Measurements from ENCODE around the gene TPRG1. TPM values are rescaled to one million over a fixed set of nuclear protein-coding genes. Genes with fewer than 3 reads are reported as not detected.
A peak's percentile ranks its signal among the peaks of the same experiment; 100 is the strongest.

Gene TPRG1
- polyA plus RNA-seq, 1 donor (not counting 4 experiments of a cell fraction or from before 2014, with no cell fraction given) = 1.5 TPM

- FAIRE-seq (peak; percentile 90), DNase-seq (ENCODE audit: low read depth, low spot score) (no peak)
These were observed 144.7 kb downstream of the TPRG1 start for GRCh38 chr3:189316296-189317019.

GRCh38 chr3:189317911-189318310, 146.1 kb downstream of the TPRG1 start:
- DNase-seq (ENCODE audit: low read depth, low spot score) (no peak), FAIRE-seq (no peak)
- no peak overlapping the region for H2AFZ ChIP-seq (ENCODE audit: control insufficient read depth, low read length)
- no peaks in the 10 kb centered on the region for H4K20me1 ChIP-seq (ENCODE audit: control insufficient read depth, extremely low read depth, insufficient read depth, low read length)
- no peak overlapping the region for H3K4me2 ChIP-seq (ENCODE audit: control insufficient read depth, extremely low read depth, insufficient read depth, low read depth, low read length)
- H3K27me3 ChIP-seq (ENCODE audit: control insufficient read depth, extremely low read depth, insufficient read depth, low read length) = no peaks in the 10 kb centered on the region
- no peak overlapping the region for H3K27ac ChIP-seq (ENCODE audit: control insufficient read depth, insufficient read depth, low read length)
- H3K9me3 ChIP-seq (ENCODE audit: control insufficient read depth, low read depth, low read length) = no peaks in the 10 kb centered on the region
- dilution Hi-C loops (cut with MboI; ENCODE audit: extremely low pct_ligation_motif_present, low sequenced_read_pairs) = no loop called here
- H3K4me1 ChIP-seq (ENCODE audit: control insufficient read depth, extremely low read depth, insufficient read depth, low read length) = peaks cover 24% of the 10 kb centered on the region
- TF ChIP-seq CTCF (optimal IDR thresholded peaks at IDR 0.05 in 1 of 3, IDR thresholded peaks at IDR 0.05 in 1 of 3, conservative IDR thresholded peaks at IDR 0.05 in 1 of 3; ENCODE audit: extremely low read depth in 1 of 3, insufficient read depth in 2 of 3, low read length in 3 of 3) (no peak), EZH2 (IDR thresholded peaks at IDR 0.05; ENCODE audit: low read length) (no peak)
- H3K4me3 ChIP-seq (ENCODE audit: control insufficient read depth in 2 of 3, extremely low read depth in 1 of 3, insufficient read depth in 2 of 3, low read depth in 1 of 3, low read length in 3 of 3) = no peak overlapping the region
- no peaks in the 10 kb centered on the region for H3K36me3 ChIP-seq (ENCODE audit: control insufficient read depth in 2 of 2, extremely low read depth in 1 of 2, insufficient read depth in 2 of 2, low read length in 2 of 2)
- no peaks in the 10 kb centered on the region for H3K79me2 ChIP-seq (ENCODE audit: control insufficient read depth, insufficient read depth, low read length)
- H3K9me1 ChIP-seq (ENCODE audit: control insufficient read depth, extremely low read depth, insufficient read depth, low read length) = no peaks in the 10 kb centered on the region
- no peak overlapping the region for H3K9ac ChIP-seq (ENCODE audit: control insufficient read depth, extremely low read depth, insufficient read depth, low read length)

More at GRCh38 chr3:189316296-189317019, 144.7 kb downstream of the TPRG1 start:
- peak overlapping the region; percentile 4 for H3K27ac ChIP-seq (ENCODE audit: control insufficient read depth, insufficient read depth, low read length)
- H3K9ac ChIP-seq (ENCODE audit: control insufficient read depth, extremely low read depth, insufficient read depth, low read length) = peak overlapping the region; percentile 6
- H2AFZ ChIP-seq (ENCODE audit: control insufficient read depth, low read length) = peak overlapping the region; percentile 19
- dilution Hi-C loops (cut with MboI; ENCODE audit: extremely low pct_ligation_motif_present, low sequenced_read_pairs) = no loop called here
- peaks cover 24% of the 10 kb centered on the region for H3K4me1 ChIP-seq (ENCODE audit: control insufficient read depth, extremely low read depth, insufficient read depth, low read length)
- no peak overlapping the region for H3K4me3 ChIP-seq (ENCODE audit: control insufficient read depth in 2 of 3, extremely low read depth in 1 of 3, insufficient read depth in 2 of 3, low read depth in 1 of 3, low read length in 3 of 3)
- H3K9me1 ChIP-seq (ENCODE audit: control insufficient read depth, extremely low read depth, insufficient read depth, low read length) = no peaks in the 10 kb centered on the region
- no peaks in the 10 kb centered on the region for H3K36me3 ChIP-seq (ENCODE audit: control insufficient read depth in 2 of 2, extremely low read depth in 1 of 2, insufficient read depth in 2 of 2, low read length in 2 of 2)
- TF ChIP-seq EZH2 (IDR thresholded peaks at IDR 0.05; ENCODE audit: low read length) (no peak), CTCF (optimal IDR thresholded peaks at IDR 0.05 in 1 of 3, IDR thresholded peaks at IDR 0.05 in 1 of 3, conservative IDR thresholded peaks at IDR 0.05 in 1 of 3; ENCODE audit: extremely low read depth in 1 of 3, insufficient read depth in 2 of 3, low read length in 3 of 3) (no peak)
- peak overlapping the region; percentile 33 for H3K4me2 ChIP-seq (ENCODE audit: control insufficient read depth, extremely low read depth, insufficient read depth, low read depth, low read length)
- no peaks in the 10 kb centered on the region for H3K79me2 ChIP-seq (ENCODE audit: control insufficient read depth, insufficient read depth, low read length)
- H3K9me3 ChIP-seq (ENCODE audit: control insufficient read depth, low read depth, low read length) = no peaks in the 10 kb centered on the region
- H3K27me3 ChIP-seq (ENCODE audit: control insufficient read depth, extremely low read depth, insufficient read depth, low read length) = no peaks in the 10 kb centered on the region
- no peaks in the 10 kb centered on the region for H4K20me1 ChIP-seq (ENCODE audit: control insufficient read depth, extremely low read depth, insufficient read depth, low read length)
